Prostate gland (tissue), 2 donors: Measurements from ENCODE around the gene PCDH1.

Experiments
- CTCF ChIP-seq, 4 experiments: fragments of 200-600 bp in 2 of 4; fragments of 450-650 bp in 2 of 4; sonication (generic) in 2 of 4; IDR thresholded peaks; 1 replicate in 3 of 4; 2 replicates in 1 of 4; pipeline ENCODE4 v1.5.1; 2016 to 2019; ENCODE audit warnings: antibody characterized with exemption in 4 of 4, mild to moderate bottlenecking in 2 of 4, moderate library complexity in 2 of 4
- POLR2A ChIP-seq: fragments of 450-650 bp; IDR thresholded peaks from one replicate; pipeline ENCODE4 v1.6.1; 2016; ENCODE audit warnings: antibody characterized with exemption, mild to moderate bottlenecking
- POLR2AphosphoS5 ChIP-seq: sonication (generic); formaldehyde crosslinking; IDR thresholded peaks from one replicate; pipeline ENCODE4 v1.6.1; 2017; ENCODE audit warnings: antibody characterized with exemption

- no peak for TF ChIP-seq CTCF (IDR thresholded peaks at IDR 0.05)
- TF ChIP-seq POLR2A: no peak
- TF ChIP-seq POLR2AphosphoS5: no peak
Measured at GRCh38 chr5:141870228-141870627, 8.0 kb downstream of the PCDH1 start.
